ENCODE measurements around the gene TPBG. TPM values are rescaled to one million over a fixed set of nuclear protein-coding genes. Genes with fewer than 3 reads are reported as not detected.

TPBG gene
- total RNA-seq, 1 donor from 2014 or later: 168 TPM

- H3K27ac Mint-ChIP-seq: no peak overlapping the region
- H3K9me3 Mint-ChIP-seq: no peaks in the 10 kb centered on the region
- peaks cover 27% of the 10 kb centered on the region for H3K27me3 Mint-ChIP-seq
- peaks cover 11% of the 10 kb centered on the region for H3K36me3 Mint-ChIP-seq
- DNase-seq (ENCODE audit: extremely low spot score, unreplicated experiment): no peak
- peaks cover 20% of the 10 kb centered on the region for H3K4me1 Mint-ChIP-seq (ENCODE audit: unreplicated experiment)
- TF ChIP-seq CTCF (conservative IDR thresholded peaks at IDR 0.05): no peak
- peak overlapping the region; percentile 93 for H3K4me3 Mint-ChIP-seq
Observed at GRCh38 chr6:82362144-82362543, 1.5 kb upstream of the TPBG start.

GRCh38 chr6:82362878-82363427, 664 bp upstream of the TPBG start:
- Mint-ChIP-seq H3K27me3 (peaks cover 27% of the 10 kb centered on the region), H3K27ac (peak overlapping the region; percentile 83), H3K4me1 (ENCODE audit: unreplicated experiment) (peaks cover 20% of the 10 kb centered on the region), H3K4me3 (peak overlapping the region; percentile 93), H3K9me3 (no peaks in the 10 kb centered on the region), H3K36me3 (peaks cover 11% of the 10 kb centered on the region)
- no peak for TF ChIP-seq CTCF (conservative IDR thresholded peaks at IDR 0.05)
- no peak for DNase-seq (ENCODE audit: extremely low spot score, unreplicated experiment)

- Mint-ChIP-seq H3K36me3 (peaks cover 11% of the 10 kb centered on the region), H3K9me3 (no peaks in the 10 kb centered on the region), H3K4me3 (peak overlapping the region; percentile 93), H3K4me1 (ENCODE audit: unreplicated experiment) (peaks cover 20% of the 10 kb centered on the region), H3K27me3 (peaks cover 27% of the 10 kb centered on the region), H3K27ac (peak overlapping the region; percentile 83)
- DNase-seq (ENCODE audit: extremely low spot score, unreplicated experiment): peak; percentile 76
- no peak for TF ChIP-seq CTCF (conservative IDR thresholded peaks at IDR 0.05)
Observed at GRCh38 chr6:82364087-82365015, 734 bp downstream of the TPBG start.

GRCh38 chr6:82365016-82365795, 1.6 kb downstream of the TPBG start:
- peak; percentile 75 for DNase-seq (ENCODE audit: extremely low spot score, unreplicated experiment)
- H3K27ac Mint-ChIP-seq: peak overlapping the region; percentile 62
- TF ChIP-seq CTCF (conservative IDR thresholded peaks at IDR 0.05): peak; percentile 62
- no peaks in the 10 kb centered on the region for H3K9me3 Mint-ChIP-seq
- peaks cover 27% of the 10 kb centered on the region for H3K27me3 Mint-ChIP-seq
- H3K4me3 Mint-ChIP-seq: peak overlapping the region; percentile 89
- peaks cover 19% of the 10 kb centered on the region for H3K4me1 Mint-ChIP-seq (ENCODE audit: unreplicated experiment)
- H3K36me3 Mint-ChIP-seq: peaks cover 11% of the 10 kb centered on the region

GRCh38 chr6:82367704-82368103, 4.1 kb downstream of the TPBG start:
- no peak overlapping the region for H3K27ac Mint-ChIP-seq
- no peak for DNase-seq (ENCODE audit: extremely low spot score, unreplicated experiment)
- no peaks in the 10 kb centered on the region for H3K9me3 Mint-ChIP-seq
- H3K36me3 Mint-ChIP-seq: peaks cover 11% of the 10 kb centered on the region
- peaks cover 13% of the 10 kb centered on the region for H3K27me3 Mint-ChIP-seq
- H3K4me3 Mint-ChIP-seq: no peak overlapping the region
- H3K4me1 Mint-ChIP-seq (ENCODE audit: unreplicated experiment): peaks cover 14% of the 10 kb centered on the region
- TF ChIP-seq CTCF (conservative IDR thresholded peaks at IDR 0.05): no peak

Measured in type B pancreatic cell (in vitro differentiated cells).